CD14-positive monocyte (primary cell): ENCODE data around the gene SYT7. TPM values are rescaled to one million over a fixed set of nuclear protein-coding genes. Genes with fewer than 3 reads are reported as not detected.
"Not testable (repeated sequence)": the region's sequence is repeated elsewhere in the genome, so short reads cannot be mapped to it uniquely, and the experiment has no call there.

Experiments used
- DNase-seq, 3 donors: peaks; one replicate each; pipeline ENCODE4 v3.0.0-alpha.2; 2011 to 2022
- H2AFZ ChIP-seq: 2 replicates; pipeline ENCODE4 v1.6.0; 2012; ENCODE audit warnings: mild to moderate bottlenecking, low read depth, low read length, inconsistent platforms; ENCODE audit not compliant: insufficient read depth, poor library complexity, severe bottlenecking
- H3K27ac ChIP-seq, 2 donors: 1 replicate in 1 of 2; 2 replicates in 1 of 2; pipeline ENCODE4 v1.5.1; 2012 to 2013; ENCODE audit warnings: low read length in 2 of 2, control low read depth in 1 of 2, inconsistent platforms in 1 of 2, low read depth in 1 of 2, mild to moderate bottlenecking in 1 of 2
- H3K27me3 ChIP-seq, 2 donors: one replicate each; pipeline versions ENCODE4 v1.6.0 to v1.6.1; 2011 to 2013; ENCODE audit warnings: low read length in 2 of 2; ENCODE audit not compliant: control insufficient read depth in 2 of 2, insufficient read depth in 2 of 2
- H3K36me3 ChIP-seq, 2 donors: replicated peaks in 1 of 2; 1 replicate in 1 of 2; 2 replicates in 1 of 2; pipeline versions ENCODE4 v1.5.1 to v1.6.1; 2012 to 2013; ENCODE audit warnings: low read length in 2 of 2, control low read depth in 1 of 2, inconsistent platforms in 1 of 2, mild to moderate bottlenecking in 1 of 2; ENCODE audit not compliant: insufficient read depth in 2 of 2, control insufficient read depth in 1 of 2
- H3K4me1 ChIP-seq, 2 donors: 1 replicate in 1 of 2; 2 replicates in 1 of 2; pipeline versions ENCODE4 v1.5.1 to v1.6.1; 2012 to 2013; ENCODE audit warnings: low read length in 2 of 2, control low read depth in 1 of 2, inconsistent platforms in 1 of 2, mild to moderate bottlenecking in 1 of 2, moderate library complexity in 1 of 2; ENCODE audit not compliant: insufficient read depth in 2 of 2, control insufficient read depth in 1 of 2
- H3K4me2 ChIP-seq: replicated peaks from 2 replicates; pipeline ENCODE3; 2012; ENCODE audit warnings: low read length, moderate library complexity, mild to moderate bottlenecking; ENCODE audit not compliant: poor library complexity, severe bottlenecking; ENCODE audit errors: extremely low read depth
- H3K4me3 ChIP-seq, 3 experiments: fragments of 200-600 bp in 1 of 3; sonication (generic) in 1 of 3; replicated peaks in 1 of 3; 1 replicate in 2 of 3; 2 replicates in 1 of 3; pipeline ENCODE4 v1.5.1; 2011 to 2013; ENCODE audit warnings: low read length in 3 of 3, mild to moderate bottlenecking in 3 of 3, control low read depth in 2 of 3, low read depth in 2 of 3, inconsistent platforms in 1 of 3, moderate library complexity in 1 of 3
- H3K79me2 ChIP-seq: 2 replicates; pipeline ENCODE4 v1.6.0; 2012; ENCODE audit warnings: mild to moderate bottlenecking, control low read depth, inconsistent platforms, low read length, moderate library complexity; ENCODE audit not compliant: insufficient read depth
- H3K9ac ChIP-seq: 2 replicates; pipeline ENCODE4 v1.6.0; 2017; ENCODE audit warnings: low read length, mild to moderate bottlenecking; ENCODE audit not compliant: insufficient read depth, poor library complexity, severe bottlenecking
- H3K9me3 ChIP-seq, 2 donors: replicated peaks in 1 of 2; 1 replicate in 1 of 2; 2 replicates in 1 of 2; pipeline versions ENCODE4 v1.5.1 to v1.6.1; 2012 to 2013; ENCODE audit warnings: low read length in 2 of 2, control low read depth in 1 of 2; ENCODE audit not compliant: control insufficient read depth in 1 of 2, insufficient read depth in 1 of 2
- H4K20me1 ChIP-seq: 2 replicates; pipeline ENCODE4 v1.6.0; 2012; ENCODE audit warnings: mild to moderate bottlenecking, low read length, control low read depth, moderate library complexity; ENCODE audit not compliant: insufficient read depth
- H3K27ac Mint-ChIP-seq, 7 donors: one replicate each; pipeline ENCODE4 v1.8.0; 2020; ENCODE audit warnings: mild to moderate bottlenecking in 7 of 7, mixed read lengths in 7 of 7, moderate library complexity in 6 of 7, inconsistent platforms in 2 of 7
- H3K27me3 Mint-ChIP-seq, 3 donors: one replicate each; pipeline ENCODE4 v1.8.0; 2021 to 2022; ENCODE audit warnings: low read depth in 3 of 3, mild to moderate bottlenecking in 3 of 3, mixed read lengths in 3 of 3, moderate library complexity in 3 of 3, inconsistent platforms in 1 of 3
- H3K36me3 Mint-ChIP-seq, 2 donors: one replicate each; pipeline ENCODE4 v1.8.0; 2020; ENCODE audit warnings: mixed read lengths in 2 of 2, inconsistent platforms in 1 of 2, mild to moderate bottlenecking in 1 of 2
- H3K4me1 Mint-ChIP-seq: one replicate; pipeline ENCODE4 v1.8.0; 2020; ENCODE audit warnings: mild to moderate bottlenecking, mixed read lengths
- H3K4me3 Mint-ChIP-seq, 2 donors: one replicate each; pipeline ENCODE4 v1.8.0; 2020; ENCODE audit warnings: mild to moderate bottlenecking in 2 of 2, mixed read lengths in 2 of 2, moderate library complexity in 1 of 2
- H3K9me3 Mint-ChIP-seq, 7 donors: one replicate each; pipeline ENCODE4 v1.8.0; 2020 to 2022; ENCODE audit warnings: mixed read lengths in 7 of 7, mild to moderate bottlenecking in 6 of 7, moderate library complexity in 6 of 7, inconsistent platforms in 2 of 7
- WGBS: methylation state at CpG from one replicate; pipeline ENCODE4 v1.1.5; 2013; ENCODE audit warnings: missing lambda C conversion rate; ENCODE audit not compliant: insufficient coverage; 5-methylcytosine and 5-hydroxymethylcytosine counted together
- intact Hi-C, 2 donors: fragments of 100-400 bp; cut with micrococcal nuclease; formaldehyde crosslinking; loops; one replicate each; pipeline versions ENCODE4 v1.15.0 to v1.15.1; 2023
- polyA plus RNA-seq, 3 donors: library from polyadenylated mRNA; depleted of rRNA in 1 of 3; unstranded in 2 of 3; stranded (reverse) in 1 of 3; fragments of 300-500 nt in 2 of 3; fragments of >200 nt in 1 of 3; fragmentation: Illumina TruSeq in 2 of 3; gene quantifications; 1 replicate in 2 of 3; 2 replicates in 1 of 3; pipeline ENCODE4 v1.2.3, GENCODE V29; 2012 to 2021
- TF ChIP-seq, protein P1 (sequence below): fragments of 200-600 bp; IDR thresholded peaks from one replicate; pipeline ENCODE4 v1.8.0; 2022; ENCODE audit warnings: antibody characterized with exemption, mild to moderate bottlenecking

Gene SYT7
- polyA plus RNA-seq, 3 donors, result not detected

DNA sequence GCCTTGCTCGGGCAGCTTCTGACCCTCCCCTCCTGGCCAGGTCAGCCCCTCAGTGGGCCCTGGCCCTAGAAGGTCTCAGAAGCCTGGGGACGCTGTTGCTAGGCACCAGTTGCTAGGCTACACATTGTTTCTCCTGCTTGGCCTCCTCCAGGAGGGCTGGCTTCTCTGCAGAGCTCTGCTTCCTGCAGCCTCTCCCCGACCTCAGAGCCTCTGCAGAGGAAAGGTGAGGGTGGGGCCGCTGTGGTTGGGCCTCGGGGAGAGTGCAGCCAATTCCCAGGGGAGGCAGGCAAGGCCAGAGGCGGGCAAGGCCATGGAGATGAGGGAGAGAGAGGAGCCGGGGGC, 99.9 kb downstream of the SYT7 start:
- no peaks in the 10 kb centered on the region for H3K4me1 Mint-ChIP-seq
- intact Hi-C loops, result loop anchor here in 1 of 2 donors (10.0 kb wide), 1 partner anchor 154 kb away; no protein-coding TSS in a partner anchor

DNA sequence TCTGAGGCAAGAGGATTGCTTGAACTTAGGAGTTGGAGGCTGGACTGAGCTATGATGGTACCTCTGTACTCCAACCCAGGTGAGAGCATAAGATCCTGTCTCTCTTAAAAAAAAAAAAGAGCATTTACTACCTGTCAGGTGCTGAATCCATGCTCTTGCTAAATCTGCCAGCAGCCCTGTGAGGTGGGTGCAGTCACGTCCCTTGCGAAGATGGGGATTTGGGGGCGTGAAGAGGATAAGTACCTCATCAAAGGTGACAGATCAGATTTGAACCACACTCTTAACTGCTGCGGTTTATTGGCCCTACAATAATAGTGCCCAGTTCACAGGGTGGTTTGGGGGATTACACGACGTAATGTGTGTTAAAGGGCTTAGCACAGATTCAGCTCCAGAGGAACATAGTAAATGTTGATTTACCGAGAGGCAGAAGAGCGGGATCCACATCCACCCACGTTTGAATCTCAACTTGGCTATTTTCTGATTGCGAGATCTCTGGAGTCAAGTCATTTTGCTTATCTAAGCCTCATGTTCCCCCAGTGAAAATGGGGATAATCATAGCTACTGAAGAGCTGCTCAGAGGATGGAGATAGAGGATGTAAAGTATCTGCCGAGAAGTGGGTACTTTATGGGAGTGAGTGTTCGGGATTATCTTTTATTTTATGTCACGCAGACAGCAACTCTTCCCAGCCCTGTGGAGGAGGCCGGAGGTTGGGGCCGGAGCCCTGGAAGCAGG, 100.4 kb downstream of the SYT7 start:
- no peaks in the 10 kb centered on the region for H3K79me2 ChIP-seq
- TF ChIP-seq, protein P1, sequence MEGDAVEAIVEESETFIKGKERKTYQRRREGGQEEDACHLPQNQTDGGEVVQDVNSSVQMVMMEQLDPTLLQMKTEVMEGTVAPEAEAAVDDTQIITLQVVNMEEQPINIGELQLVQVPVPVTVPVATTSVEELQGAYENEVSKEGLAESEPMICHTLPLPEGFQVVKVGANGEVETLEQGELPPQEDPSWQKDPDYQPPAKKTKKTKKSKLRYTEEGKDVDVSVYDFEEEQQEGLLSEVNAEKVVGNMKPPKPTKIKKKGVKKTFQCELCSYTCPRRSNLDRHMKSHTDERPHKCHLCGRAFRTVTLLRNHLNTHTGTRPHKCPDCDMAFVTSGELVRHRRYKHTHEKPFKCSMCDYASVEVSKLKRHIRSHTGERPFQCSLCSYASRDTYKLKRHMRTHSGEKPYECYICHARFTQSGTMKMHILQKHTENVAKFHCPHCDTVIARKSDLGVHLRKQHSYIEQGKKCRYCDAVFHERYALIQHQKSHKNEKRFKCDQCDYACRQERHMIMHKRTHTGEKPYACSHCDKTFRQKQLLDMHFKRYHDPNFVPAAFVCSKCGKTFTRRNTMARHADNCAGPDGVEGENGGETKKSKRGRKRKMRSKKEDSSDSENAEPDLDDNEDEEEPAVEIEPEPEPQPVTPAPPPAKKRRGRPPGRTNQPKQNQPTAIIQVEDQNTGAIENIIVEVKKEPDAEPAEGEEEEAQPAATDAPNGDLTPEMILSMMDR, result no peak
- intact Hi-C loops, result loop anchor here in 1 of 2 donors (10.0 kb wide), 1 partner anchor 154 kb away; no protein-coding TSS in a partner anchor
- no peaks in the 10 kb centered on the region for H3K9me3 ChIP-seq
- no peaks in the 10 kb centered on the region for H4K20me1 ChIP-seq
- no peak overlapping the region for H3K27ac Mint-ChIP-seq
- no peak overlapping the region for H3K4me2 ChIP-seq
- H3K4me3 ChIP-seq, result no peak overlapping the region
- WGBS, result 95% methylated on average over 11 of the region's 15 CpGs
- H3K4me1 ChIP-seq, result no peaks in the 10 kb centered on the region
- no peaks in the 10 kb centered on the region for H3K36me3 ChIP-seq
- no peak overlapping the region for H3K4me3 Mint-ChIP-seq
- H2AFZ ChIP-seq, result no peak overlapping the region
- H3K36me3 Mint-ChIP-seq, result no peaks in the 10 kb centered on the region
- H3K27me3 ChIP-seq, result no peaks in the 10 kb centered on the region
- no peaks in the 10 kb centered on the region for H3K4me1 Mint-ChIP-seq
- peaks cover 0 to 3% (median 0%) of the 10 kb centered on the region in 7 donors for H3K9me3 Mint-ChIP-seq
- DNase-seq, result no peak
- H3K27me3 Mint-ChIP-seq, result peaks cover 0 to 5% (median 2%) of the 10 kb centered on the region in 3 donors
- H3K9ac ChIP-seq, result no peak overlapping the region
- no peak overlapping the region for H3K27ac ChIP-seq

More for the DNA sequence above, 99.9 kb downstream of the SYT7 start:
- H3K4me3 Mint-ChIP-seq, result no peak overlapping the region
- Histone ChIP-seq H3K27me3 (no peaks in the 10 kb centered on the region), H3K4me1 (no peaks in the 10 kb centered on the region), H4K20me1 (no peaks in the 10 kb centered on the region), H3K36me3 (no peaks in the 10 kb centered on the region), H3K79me2 (no peaks in the 10 kb centered on the region), H3K27ac (no peak overlapping the region), H3K9me3 (no peaks in the 10 kb centered on the region), H3K4me3 (no peak overlapping the region), H3K4me2 (no peak overlapping the region), H3K9ac (no peak overlapping the region), H2AFZ (no peak overlapping the region)
- TF ChIP-seq, protein P1, result no peak
- H3K27me3 Mint-ChIP-seq, result peaks cover 0 to 6% (median 2%) of the 10 kb centered on the region in 3 donors
- WGBS, result 48% methylated on average over 5 of the region's 7 CpGs
- no peaks in the 10 kb centered on the region for H3K36me3 Mint-ChIP-seq
- peaks cover 0 to 3% (median 0%) of the 10 kb centered on the region in 7 donors for H3K9me3 Mint-ChIP-seq
- no peak overlapping the region for H3K27ac Mint-ChIP-seq
- DNase-seq, result no peak

DNA sequence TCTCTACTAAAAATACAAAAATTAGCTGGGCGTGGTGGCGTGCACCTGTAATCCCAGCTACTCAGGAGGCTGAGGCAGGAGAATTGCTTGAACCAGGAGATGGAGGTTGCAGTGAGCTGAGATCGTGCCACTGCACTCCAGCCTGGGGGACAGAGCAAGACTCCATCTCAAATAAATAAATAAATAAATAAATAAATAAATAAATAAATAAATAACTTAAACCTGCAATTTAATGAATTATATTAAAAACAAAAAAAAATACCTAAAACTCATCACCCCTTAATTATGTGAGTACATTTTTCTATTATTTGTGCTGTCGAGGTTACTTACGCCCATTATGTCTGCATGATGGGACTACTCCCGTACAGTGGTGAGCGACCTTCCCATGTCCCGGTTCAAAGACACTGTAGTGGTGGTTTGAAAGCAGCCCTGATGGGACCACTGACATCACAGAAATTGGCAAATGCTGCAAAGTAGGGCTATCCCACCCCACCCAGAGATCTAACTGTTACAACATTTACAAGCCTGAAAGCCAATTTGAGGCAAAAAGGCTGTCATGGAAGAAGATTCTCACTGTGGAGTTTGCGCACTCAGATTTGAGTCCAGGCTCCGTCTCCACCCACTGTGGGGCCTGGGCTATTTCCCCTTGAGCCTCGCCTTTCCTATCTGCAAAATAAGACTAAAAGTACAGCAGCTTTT, 101.4 kb downstream of the SYT7 start:
- not testable (repeated sequence) for H4K20me1 ChIP-seq

More for the DNA sequence above, 101.4 kb downstream of the SYT7 start:
- DNase-seq, H3K4me3 ChIP-seq, H3K9me3 Mint-ChIP-seq, H3K79me2 ChIP-seq, H2AFZ ChIP-seq, H3K27ac Mint-ChIP-seq, H3K27me3 ChIP-seq, H3K4me1 Mint-ChIP-seq, H3K9me3 ChIP-seq, H3K4me2 ChIP-seq, H3K4me1 ChIP-seq, H3K27me3 Mint-ChIP-seq, H3K9ac ChIP-seq, H3K27ac ChIP-seq, H3K4me3 Mint-ChIP-seq, H3K36me3 ChIP-seq, H3K36me3 Mint-ChIP-seq: not testable (repeated sequence)
- WGBS, result 95% methylated on average over 6 of the region's 11 CpGs
- intact Hi-C loops, result loop anchor here (5.0 to 10.0 kb wide), 3 partner anchors 38 to 158 kb away; no protein-coding TSS in a partner anchor
